GM12878 (cell line): ENCODE data around the gene MUC5AC.

Source experiments
- BRCA1 ChIP-seq: IDR thresholded peaks from 2 replicates; pipeline ENCODE4 v1.6.1; 2011; ENCODE audit warnings: low read depth, low read length, improper control_type of control experiment
- HDGF ChIP-seq: fragments of 450-650 bp; IDR thresholded peaks from 2 replicates; pipeline ENCODE4 v1.6.1; 2016; ENCODE audit warnings: antibody characterized with exemption
- MEF2A ChIP-seq: IDR thresholded peaks from 2 replicates; pipeline ENCODE4 v1.6.1; 2011; ENCODE audit warnings: low read depth, mild to moderate bottlenecking, low read length, moderate library complexity; ENCODE audit not compliant: insufficient read depth
- MXI1 ChIP-seq: fragments of 150-350 bp; IDR thresholded peaks from 2 replicates; pipeline ENCODE4 v1.6.1; 2011; ENCODE audit warnings: low read depth, mild to moderate bottlenecking, inconsistent platforms, low read length, improper control_type of control experiment
- SUPT20H ChIP-seq: IDR thresholded peaks from 2 replicates; pipeline ENCODE4 v1.6.1; 2011; ENCODE audit warnings: low read depth, mild to moderate bottlenecking, low read length, moderate library complexity, borderline replicate concordance; ENCODE audit not compliant: control insufficient read depth
- TAF1 ChIP-seq: IDR thresholded peaks from 2 replicates; pipeline ENCODE4 v1.6.1; 2011; ENCODE audit warnings: mild to moderate bottlenecking, low read depth, low read length, borderline replicate concordance
- TF ChIP-seq, protein P1 (sequence below), 3 experiments: IDR thresholded peaks in 2 of 3; conservative IDR thresholded peaks in 1 of 3; 2 replicates each; pipeline ENCODE4 v1.5.1; 2011; ENCODE audit warnings: low read depth in 3 of 3, low read length in 3 of 3, mild to moderate bottlenecking in 3 of 3, control low read depth in 2 of 3, moderate library complexity in 2 of 3, inconsistent platforms in 1 of 3, mixed read lengths in 1 of 3; ENCODE audit not compliant: control insufficient read depth in 2 of 3, insufficient read depth in 1 of 3; ENCODE audit errors: extremely low read depth in 1 of 3
- TF ChIP-seq, protein P2 (sequence below): IDR thresholded peaks from 2 replicates; pipeline ENCODE4 v1.6.1; 2011; ENCODE audit warnings: borderline replicate concordance, low read depth, mild to moderate bottlenecking, moderate library complexity, mixed read lengths, low read length; ENCODE audit not compliant: insufficient read depth; ENCODE audit errors: extremely low read length
- TF ChIP-seq, protein P3 (sequence below): fragments of 450-650 bp; IDR thresholded peaks from 2 replicates; pipeline ENCODE4 v1.6.1; 2016; ENCODE audit warnings: mild to moderate bottlenecking
- TF ChIP-seq, protein P4 (sequence below): IDR thresholded peaks from 2 replicates; pipeline ENCODE4 v1.6.1; 2012; ENCODE audit warnings: low read depth, low read length, improper control_type of control experiment

DNA sequence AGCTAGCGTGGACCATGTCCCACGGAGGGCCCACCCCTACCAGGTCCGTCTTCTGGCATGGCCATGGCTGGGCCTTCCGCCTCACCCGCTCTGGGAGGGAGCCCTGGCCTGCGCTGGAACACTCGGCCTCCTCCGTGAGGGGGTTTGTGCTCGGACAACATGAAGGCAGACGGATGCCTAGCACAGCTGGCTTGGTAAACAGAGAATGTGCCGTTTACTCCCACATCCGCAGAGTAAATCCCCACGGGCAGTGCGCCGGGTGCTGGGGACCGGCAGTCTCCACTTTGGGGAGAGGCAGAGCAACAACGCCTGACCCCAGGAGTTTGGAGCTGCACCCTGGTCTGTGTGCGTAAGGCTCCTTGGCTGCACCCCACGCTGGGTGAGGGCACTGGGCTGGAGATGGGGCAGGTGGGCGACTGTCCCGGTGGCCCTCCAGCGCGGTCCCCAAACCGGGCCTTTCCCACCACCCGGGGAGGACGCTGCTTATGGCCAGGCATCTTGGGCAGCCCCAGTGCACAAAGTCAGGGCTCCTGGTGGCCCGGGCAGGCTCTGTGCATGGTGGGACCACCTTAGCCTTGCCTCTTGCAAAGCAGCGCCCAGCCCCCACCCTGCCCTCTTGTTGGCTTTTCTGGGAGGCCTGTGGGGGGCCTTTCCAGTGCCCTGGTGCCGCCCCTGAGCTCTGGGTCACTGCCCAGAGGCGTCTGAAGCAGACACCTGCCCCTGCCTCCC is 30.7 kb upstream of the MUC5AC start:
- TF ChIP-seq SUPT20H (no peak), MEF2A (no peak), HDGF (no peak), BRCA1 (no peak), MXI1 (no peak), TAF1 (no peak)
- TF ChIP-seq, protein P1, sequence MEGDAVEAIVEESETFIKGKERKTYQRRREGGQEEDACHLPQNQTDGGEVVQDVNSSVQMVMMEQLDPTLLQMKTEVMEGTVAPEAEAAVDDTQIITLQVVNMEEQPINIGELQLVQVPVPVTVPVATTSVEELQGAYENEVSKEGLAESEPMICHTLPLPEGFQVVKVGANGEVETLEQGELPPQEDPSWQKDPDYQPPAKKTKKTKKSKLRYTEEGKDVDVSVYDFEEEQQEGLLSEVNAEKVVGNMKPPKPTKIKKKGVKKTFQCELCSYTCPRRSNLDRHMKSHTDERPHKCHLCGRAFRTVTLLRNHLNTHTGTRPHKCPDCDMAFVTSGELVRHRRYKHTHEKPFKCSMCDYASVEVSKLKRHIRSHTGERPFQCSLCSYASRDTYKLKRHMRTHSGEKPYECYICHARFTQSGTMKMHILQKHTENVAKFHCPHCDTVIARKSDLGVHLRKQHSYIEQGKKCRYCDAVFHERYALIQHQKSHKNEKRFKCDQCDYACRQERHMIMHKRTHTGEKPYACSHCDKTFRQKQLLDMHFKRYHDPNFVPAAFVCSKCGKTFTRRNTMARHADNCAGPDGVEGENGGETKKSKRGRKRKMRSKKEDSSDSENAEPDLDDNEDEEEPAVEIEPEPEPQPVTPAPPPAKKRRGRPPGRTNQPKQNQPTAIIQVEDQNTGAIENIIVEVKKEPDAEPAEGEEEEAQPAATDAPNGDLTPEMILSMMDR (IDR thresholded peaks at IDR 0.05 in 2 of 3, conservative IDR thresholded peaks at IDR 0.05 in 1 of 3; ENCODE audit: control insufficient read depth in 2 of 3, extremely low read depth in 1 of 3, insufficient read depth in 1 of 3, low read depth in 3 of 3, low read length in 3 of 3) = no peak
- TF ChIP-seq, protein P2, sequence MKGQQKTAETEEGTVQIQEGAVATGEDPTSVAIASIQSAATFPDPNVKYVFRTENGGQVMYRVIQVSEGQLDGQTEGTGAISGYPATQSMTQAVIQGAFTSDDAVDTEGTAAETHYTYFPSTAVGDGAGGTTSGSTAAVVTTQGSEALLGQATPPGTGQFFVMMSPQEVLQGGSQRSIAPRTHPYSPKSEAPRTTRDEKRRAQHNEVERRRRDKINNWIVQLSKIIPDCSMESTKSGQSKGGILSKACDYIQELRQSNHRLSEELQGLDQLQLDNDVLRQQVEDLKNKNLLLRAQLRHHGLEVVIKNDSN = no peak
- TF ChIP-seq, protein P3, sequence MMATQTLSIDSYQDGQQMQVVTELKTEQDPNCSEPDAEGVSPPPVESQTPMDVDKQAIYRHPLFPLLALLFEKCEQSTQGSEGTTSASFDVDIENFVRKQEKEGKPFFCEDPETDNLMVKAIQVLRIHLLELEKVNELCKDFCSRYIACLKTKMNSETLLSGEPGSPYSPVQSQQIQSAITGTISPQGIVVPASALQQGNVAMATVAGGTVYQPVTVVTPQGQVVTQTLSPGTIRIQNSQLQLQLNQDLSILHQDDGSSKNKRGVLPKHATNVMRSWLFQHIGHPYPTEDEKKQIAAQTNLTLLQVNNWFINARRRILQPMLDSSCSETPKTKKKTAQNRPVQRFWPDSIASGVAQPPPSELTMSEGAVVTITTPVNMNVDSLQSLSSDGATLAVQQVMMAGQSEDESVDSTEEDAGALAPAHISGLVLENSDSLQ = no peak
- TF ChIP-seq, protein P4, sequence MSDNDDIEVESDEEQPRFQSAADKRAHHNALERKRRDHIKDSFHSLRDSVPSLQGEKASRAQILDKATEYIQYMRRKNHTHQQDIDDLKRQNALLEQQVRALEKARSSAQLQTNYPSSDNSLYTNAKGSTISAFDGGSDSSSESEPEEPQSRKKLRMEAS = no peak
